SHP77 treated with DMSO at 0.1 percent for 48 hours (cell line): ENCODE measurements around the gene HERPUD1.
"Not testable (repeated sequence)": the region's sequence is repeated elsewhere in the genome, so short reads cannot be mapped to it uniquely, and the experiment has no call there.

Experiments
- DNase-seq: peaks from one replicate; lab custom pipeline; 2025; lab: John Stamatoyannopoulos, UW

Gene HERPUD1

DNA sequence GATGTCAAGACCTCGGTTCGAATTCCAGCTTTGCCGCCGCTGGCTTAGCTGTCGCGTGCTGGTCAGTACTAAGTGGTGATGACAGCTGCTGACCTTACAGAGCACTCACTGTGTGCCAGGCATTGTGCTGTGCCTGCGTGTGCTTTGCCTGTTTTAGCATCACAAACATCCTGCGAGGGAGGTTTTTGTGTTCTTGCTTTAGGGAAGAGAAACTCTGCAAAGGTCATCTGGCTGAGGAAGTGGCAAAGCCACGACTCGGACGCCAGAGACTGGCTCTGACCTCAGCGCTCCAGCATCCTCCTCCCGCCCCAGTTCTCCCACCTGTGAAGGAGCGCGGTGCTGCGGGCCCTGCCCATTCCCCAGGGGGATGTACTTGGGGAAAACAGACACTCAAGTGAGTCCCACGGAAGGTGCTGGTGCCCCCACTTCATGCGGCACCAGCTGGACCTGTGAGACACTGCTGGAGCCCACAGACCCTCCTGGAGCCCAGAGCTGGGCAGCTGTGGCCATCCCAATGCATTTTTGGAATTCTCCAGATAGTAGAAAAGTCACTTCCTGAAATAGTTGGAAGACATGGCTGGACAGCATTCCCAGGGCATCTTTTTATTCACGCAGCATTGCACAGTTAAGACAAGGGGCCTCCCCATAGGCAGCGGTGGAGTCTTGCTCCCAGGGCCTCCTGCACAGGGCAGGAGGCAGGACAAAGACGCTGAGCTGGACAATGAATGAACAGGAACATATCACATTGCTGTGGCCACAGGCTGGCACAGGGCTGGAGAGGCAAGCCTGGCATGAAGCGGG is 20.0 kb upstream of the HERPUD1 start:
- DNase-seq, result no peak

DNA sequence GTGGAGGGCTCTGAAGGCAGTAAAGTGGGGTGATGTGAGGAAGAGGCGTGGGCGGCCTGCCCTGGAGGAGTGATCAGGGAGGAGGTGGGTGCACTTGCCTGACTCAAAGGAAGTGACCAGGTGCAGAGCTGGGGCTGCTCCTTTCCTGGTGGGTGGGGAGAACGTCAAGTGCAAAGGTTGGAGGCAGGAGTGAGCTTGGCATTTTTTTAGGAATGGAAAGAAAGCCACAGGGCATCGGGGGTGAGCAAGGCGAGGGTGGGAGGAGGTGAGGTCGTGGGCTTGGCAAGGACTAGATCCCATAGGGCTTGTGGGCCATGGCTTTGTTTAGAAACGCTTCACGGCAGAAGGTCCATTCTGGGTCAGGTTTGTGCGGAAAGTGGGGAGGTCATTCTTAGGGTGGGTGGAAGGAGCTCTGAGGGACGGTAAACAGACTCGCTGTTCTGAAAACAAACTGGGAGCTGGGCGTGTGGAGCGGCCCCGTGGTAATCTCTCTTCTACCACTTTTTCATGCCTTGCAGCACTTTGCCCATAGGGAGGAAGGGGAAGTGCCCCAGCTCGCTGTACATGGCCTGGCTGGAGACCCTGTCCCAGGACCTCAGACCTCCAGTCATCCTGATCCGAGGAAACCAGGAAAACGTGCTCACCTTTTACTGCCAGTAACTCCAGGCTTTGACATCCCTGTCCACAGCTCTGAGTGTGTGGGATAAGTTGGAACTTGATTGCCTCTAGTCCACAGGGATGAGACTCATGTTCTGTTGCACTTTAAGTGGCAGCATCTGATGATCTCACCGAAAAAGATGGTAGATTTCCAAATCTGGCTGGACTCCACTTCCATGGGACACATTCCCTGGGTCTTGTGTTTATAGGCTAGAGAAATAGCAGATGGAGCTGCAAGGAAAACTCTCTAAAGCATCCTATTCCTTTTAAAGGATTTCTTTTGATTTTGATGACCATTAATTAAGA is 18.9 kb upstream of the HERPUD1 start:
- DNase-seq, result no peak

DNA sequence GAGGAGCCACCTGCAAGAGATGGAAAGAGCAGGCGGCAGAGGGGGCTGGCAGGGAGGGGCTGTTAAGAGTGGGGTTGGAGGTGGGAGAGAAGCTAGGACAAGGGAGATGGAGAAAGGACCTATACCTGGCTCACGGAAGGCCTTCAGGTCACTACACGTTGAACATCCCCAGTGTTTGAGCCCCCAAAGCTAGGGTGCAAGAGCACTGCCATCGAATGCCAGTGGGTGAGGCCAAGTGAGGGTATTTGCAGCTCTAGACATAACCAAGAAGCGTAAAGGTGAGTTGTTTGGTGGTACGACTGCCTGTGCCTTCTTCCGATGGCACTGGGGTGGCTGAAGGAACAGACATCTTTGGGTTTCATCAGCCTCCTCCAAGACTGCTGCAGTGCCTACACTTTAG is 17.0 kb upstream of the HERPUD1 start:
- no peak for DNase-seq

DNA sequence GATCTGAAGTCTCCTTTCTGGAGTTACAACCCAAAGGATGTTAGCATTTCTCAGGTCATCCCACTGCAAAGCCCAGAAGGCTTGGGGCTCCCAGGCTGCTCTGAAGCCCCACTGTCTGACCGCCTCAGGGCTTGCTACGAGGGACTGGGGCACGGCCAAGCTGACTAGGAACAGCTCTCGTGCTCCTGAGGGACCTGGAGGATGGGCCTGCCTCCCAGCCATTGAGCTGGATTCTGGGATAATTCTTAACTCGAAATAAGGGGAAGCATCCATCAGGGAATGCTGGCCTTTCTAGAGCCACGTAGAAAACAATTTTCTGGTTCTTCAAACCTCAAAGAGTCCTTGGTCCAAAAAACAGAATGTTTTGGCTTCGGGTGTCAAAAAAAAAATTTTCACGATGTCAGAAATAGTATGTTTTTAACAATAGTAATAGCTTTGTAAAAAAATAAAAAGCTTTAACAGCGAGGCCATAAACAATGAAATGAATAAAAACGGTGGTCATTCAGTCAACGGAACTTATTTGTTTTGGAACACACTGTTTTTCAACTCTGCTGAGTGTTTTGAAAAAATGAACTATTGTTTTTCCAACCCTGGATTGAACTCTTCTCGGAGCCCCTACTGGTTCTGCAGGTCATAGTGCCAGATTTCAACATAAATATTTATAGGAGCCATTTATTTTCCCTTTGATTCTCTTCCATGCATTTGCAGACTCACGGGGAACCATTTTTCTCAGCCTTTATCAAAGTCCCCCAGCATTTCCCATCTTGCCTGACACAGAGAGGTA is 16.4 kb upstream of the HERPUD1 start:
- no peak for DNase-seq

DNA sequence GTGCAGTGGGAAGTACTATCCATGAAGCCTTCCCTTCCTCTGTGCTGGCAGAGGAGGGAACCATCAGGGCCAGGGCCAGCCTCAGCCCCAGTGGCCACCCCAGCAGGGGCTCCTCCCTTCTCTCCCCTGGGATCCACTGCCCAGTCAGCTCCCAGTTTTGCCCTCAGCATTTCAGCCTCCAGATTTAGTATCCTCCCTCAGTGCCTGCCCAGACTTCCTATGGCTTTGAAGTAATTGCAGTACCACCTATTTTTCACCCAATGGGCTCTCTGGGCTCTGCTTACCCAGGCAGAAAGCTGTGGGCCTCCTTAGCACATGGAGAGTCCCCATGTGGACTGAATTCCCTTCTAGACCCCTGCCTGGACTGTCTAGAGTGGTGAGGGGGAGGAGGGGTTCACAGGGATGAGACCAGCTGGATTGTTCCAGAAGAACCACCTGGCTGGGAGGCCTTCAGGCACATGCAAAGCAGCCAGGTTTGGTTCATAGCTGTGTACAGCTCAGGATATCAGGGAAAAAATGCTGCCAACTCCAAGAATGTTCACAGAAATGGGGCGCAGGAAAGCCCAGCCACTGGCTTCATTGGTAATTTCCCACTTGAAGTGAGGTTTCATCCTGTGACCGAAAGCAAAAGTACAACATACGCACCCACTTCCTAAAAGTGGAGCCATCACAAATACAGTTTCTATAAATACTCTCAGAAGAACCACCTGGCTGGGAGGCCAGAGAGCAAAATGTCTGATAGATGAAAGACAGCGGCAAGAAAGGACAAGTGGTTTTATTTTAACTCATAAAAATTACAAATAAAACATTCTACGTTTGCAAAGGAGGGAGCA is 15.2 kb upstream of the HERPUD1 start:
- no peak for DNase-seq

DNA sequence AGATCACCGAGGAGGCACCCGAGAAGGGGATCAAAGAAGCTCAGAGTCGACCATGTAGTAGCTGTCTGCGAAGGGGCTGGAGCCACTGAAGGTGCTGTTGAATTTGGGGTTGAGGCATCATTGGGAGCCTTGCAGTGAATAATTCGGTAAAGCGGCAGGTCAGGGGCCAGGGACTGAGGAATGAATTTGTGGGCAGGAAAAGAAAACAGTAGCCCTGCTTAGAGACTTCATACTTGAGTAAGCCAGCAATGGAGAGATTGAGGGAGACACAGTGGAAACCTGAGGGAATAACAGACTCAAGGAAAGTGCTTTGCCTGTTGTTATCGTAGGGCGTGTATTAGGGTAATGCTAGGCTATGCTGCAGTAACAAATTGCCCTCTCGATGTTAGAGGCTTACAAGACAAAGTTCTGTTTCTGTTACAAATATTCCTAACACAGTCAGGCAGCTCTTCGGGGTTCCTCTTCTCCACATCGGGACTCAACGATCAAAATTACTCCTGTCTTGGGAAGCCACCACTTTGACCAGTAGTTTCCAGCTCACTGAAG is 13.4 kb upstream of the HERPUD1 start:
- no peak for DNase-seq

DNA sequence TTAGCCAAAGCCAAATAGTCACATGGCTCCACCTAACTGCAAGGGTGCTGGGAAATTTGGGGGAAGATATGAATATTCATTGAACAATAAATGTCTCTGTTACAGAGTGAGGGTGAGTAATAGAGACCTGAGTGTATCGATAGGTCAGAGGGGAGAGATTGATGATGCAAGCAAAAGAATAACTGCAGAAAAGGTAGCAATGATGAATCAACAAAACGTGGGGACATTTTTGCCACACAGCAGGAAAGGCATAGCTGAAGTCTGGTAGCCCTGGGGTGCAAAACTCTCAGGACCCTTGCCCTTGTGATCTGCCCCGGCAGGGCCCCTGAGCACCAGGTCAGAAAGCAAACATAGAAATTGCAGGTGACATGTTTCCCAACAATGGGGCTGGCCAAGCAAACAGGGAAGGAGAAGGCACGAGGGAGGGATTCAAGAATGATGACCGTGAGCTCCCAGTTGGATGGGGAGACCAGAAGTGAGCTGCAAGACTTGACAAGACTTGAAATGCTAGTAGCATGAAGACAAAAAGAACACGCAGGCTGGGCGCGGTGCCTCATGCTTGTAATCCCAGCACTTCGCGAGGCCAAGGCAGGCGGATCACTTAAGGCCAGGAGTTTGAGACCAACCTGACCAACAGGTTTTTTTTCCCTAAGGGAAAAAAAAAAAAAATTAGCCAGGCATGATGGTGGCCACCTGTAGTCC is 12.7 kb upstream of the HERPUD1 start:
- DNase-seq, result no peak

DNA sequence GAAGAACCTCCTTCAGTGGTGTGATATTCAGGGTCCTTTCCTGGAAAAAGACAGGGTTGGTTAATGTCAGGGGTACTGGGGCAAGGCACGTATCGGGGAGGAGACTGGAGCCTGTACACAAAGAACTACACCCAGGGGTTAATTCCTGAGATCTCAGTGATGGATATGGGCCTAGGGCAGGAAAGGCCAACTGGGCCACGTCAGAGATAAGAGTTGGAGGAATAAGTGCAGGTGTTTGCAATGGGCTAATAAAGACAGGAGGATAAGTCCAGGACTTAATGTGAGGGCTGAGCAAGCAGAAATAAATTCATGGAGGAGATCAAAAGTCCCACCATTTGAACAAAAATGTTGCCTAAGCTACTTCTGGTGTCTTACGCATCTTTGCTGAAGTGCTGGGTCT is 10.4 kb upstream of the HERPUD1 start:
- no peak for DNase-seq

DNA sequence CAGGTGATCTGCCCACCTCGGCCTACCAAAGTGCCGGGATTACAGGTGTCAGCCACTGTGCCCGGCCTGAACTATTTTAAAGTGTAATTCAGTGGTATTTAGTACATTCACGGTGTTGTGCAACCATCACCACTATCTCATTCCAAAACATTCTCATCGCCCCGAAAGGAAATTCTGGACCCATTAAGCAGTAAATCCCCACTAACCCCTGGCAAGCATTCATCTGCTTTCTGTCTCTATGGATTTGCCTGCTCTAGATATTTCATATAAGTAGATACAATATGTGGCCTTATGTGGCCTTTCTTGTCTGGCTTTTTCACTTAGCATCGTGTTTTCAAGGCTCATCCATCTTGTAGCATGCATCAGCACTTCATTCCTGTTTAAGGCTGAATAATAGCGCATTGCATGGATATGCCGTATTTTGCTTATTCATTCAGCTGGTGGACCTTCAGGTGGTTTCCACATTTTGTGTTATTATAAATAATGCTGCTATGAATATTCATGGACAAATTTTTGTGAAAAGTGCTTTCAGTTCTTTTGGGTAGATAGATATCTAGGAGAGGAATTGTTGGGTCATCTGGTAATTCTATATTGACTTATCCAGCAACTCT is 8.4 kb upstream of the HERPUD1 start:
- DNase-seq, result no peak

DNA sequence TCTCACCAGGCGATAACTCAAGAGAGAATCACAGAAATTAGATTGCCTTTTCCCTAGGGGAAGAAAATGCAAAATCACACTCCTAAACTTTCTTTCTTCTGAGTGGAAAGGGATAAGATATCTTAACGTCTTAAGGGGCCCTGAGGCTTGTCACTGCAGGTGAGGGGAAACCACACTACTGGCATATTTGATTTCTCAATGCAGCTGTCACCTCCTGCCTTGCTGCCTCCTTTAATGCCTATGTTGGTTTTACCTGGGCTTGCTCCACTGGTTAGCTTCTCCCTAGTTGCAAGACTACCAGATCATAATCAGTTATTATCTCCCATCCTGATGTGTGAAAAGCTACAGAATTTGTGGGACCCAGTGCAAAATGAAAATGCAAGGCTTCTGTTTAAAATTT is 4.5 kb upstream of the HERPUD1 start:
- no peak for DNase-seq

DNA sequence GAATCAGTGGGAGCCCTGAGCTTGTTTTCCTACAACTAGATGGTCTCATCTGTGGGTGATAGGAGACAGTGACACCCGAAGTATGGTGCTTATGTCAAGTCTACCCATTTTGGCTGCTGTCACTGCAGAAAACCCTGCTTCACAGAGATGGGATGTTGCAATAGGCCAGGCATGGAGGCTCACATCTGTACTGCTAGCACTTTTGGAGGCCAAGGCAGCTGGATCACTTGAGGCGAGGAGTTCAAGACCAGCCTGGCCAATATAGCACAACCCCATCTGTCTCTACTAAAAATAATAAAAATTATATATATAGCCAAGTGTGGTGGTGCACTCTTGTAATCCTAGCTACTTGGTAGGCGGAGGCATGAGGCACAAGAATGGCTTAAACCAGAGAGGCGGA is 2.3 kb upstream of the HERPUD1 start:
- DNase-seq, result no peak

DNA sequence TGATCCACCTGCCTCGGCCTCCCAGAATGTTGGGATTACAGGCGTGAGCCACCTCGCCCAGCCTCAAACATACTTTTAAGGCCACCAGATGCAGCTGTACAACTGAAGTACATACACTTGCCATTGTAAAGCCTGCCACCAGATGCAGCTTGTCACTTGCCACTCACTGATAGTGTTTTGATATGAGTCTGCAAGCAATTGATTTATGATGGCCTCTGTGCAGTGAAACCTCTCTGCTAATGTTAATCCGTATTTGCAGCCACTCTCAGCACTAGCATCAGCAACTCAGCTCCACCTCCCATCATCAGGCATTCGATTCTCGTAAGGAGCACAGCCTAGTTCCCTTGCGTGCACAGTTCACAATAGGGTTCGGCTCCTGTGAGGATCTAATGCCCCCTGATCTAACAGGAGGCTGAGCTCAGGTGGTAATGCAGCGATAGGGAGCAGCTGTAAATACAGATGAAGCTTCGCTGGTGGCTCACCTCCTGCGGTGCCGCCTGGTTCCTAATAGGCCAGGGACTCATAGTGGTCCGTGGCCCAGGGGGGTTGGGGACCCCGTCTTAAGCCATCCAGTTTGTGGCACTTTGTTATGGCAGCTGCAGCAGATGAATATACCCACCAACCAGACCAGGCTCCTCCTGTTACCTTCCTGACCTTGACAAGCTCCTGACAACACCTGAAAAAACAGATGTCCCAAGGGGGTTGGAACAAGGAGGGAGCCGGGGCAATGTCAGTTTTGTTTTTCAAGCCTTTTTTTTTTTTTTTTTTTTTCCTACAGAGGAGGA is 1.3 kb upstream of the HERPUD1 start:
- DNase-seq, result peak; percentile 65

DNA sequence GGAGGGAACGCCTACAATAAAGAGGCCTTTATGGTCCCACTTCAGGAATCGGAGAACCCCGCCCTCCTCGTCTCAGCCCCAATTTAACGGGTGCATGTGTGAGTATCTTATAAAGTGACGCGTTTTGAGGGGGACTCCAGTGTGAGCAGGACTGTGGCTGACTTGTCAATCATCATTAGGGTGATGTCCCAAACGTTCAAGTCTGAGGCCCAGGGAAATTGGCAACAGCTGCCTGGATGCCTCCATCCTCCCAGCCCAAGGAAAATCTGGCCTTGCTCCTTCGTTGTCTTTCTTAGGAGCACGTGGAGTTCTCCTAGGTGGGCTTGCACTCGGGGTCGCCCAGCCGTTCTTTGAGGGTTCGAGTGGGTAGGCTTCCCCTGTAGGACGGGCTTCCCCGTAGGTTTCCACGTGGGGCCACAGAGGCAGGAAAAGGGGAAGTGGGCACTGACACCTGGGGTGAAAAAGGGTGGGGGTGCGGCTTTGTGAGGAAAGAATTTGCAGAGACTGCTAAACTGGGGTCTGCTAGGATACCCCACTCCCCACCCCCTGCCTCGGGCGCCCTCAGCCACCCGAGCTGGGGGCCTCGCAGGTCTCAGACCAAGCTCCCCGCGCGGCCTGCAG is 561 bp upstream of the HERPUD1 start:
- no peak for DNase-seq

DNA sequence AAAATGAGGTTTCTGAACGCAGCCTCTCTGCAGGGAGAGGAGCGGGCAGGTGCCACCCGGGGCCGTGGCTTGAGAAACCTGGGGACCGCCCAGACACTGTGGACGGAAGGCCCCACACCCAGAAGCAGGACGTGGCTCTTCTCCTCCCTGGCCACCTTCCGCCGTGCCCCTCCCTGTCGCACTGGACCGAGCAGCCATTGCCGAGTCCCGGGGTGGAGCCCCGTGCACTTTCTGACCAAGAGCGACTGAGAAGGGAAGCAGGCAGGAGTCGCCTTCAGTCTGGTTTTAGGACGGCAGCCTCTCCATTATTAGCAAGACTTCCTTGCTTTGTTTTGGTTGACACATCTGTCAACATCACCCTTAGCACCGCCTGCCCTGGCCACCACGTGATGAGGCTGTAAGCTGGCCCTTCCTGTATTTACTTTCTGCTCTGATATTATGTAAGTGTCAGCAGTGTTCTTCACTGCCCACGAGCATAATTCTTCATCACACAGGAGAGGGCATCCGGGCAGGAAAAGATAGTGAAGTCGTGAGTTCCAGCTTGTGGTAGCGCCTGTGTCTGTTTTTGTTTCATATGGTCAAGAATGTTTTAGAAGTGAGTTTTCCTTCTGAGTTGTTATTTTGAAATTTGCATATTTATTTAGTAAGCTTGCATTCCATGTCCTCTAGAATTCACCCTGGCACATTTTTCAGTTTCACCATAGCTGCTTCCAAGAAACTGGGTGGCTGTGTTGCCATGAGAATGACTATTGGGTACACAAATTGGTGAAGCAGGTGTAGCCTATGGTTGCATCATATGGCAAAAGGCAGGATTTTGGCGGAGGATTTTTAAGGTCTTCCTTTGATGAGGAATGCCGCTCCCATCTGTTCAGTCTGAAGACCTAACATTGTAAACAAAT is 1.0 kb downstream of the HERPUD1 start:
- DNase-seq, result peak; percentile 43

DNA sequence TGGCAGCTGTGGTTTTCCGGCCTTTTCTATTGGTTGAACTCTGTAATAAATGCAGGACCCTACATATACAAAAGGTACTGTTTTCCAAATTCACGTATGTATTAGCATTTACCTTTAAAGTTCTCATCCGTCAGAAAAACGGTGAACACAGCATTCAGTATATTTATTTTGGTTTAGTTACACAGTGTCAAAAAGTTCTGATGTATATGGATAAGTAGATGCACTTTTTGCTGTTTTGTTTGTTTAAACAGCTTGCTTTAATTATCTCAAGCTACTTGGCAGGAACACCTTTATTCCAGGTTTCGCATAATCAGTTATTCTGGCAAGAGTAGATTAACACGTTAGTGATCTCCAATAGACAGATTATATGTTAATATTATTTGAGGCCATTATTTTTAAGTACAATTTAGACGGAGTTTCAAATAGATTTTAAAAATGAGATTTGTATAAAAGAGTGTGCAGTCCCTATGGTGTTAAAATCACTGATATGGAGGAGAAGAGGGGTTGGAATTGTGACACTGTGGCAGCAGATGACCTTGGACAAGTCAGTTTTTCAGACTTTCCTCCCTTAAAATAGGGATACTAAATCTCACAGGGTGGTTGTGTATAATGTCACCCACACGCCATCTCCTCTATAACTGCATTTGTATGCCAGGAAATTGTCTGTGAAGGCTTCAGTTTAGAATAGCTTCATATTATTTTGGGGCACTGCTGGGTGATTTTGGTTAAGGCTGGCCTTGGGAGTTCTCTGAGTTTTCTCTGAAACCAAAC is 2.1 kb downstream of the HERPUD1 start:
- DNase-seq, result no peak

DNA sequence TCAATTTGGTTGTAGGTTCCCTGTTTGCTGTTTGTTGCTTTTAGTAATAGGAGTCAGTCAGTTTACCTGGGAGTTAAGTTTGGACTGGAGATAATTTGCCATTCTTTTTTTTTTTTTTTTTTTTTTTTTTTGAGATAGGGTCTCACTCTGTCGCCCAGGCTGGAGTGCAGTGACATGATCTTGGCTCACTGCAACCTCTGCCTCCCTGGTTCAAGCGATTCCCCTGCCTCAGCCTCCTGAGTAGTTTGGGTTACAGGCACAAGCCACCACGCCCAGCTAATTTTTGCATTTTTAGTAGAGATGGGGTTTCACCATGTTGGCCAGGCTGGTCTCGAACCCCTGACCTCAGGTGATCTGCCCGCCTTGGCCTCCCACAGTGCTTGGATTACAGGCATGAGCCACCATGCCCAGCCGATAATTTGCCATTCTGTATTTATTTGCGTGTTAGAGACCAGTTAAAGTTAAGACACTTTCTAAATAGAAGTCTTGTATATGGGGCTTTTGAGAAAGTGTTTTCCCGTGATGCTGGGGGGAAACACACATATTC is 2.7 kb downstream of the HERPUD1 start:
- not testable (repeated sequence) for DNase-seq

DNA sequence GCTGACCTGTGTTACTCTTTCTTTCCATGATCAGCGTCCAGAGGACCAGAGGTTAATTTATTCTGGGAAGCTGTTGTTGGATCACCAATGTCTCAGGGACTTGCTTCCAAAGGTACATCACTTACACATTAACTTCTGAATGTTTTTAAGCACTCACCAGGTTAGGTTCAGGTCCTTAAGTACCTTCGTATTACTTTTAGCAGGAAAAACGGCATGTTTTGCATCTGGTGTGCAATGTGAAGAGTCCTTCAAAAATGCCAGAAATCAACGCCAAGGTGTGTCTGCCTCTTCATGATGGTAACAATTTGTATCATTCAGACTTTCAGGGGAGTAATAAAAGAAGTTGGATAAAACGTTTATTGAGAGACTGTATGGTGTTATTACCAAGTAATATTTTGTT is 3.3 kb downstream of the HERPUD1 start:
- DNase-seq, result no peak
